ENCODE data around the gene ATP10A. TPM values are rescaled to one million over a fixed set of nuclear protein-coding genes. Genes with fewer than 3 reads are reported as not detected.
A peak's percentile ranks its signal among the peaks of the same experiment; 100 is the strongest.

The ATP10A gene
- total RNA-seq, 2 donors from 2014 or later: 5.6 to 14.3 TPM

DNA sequence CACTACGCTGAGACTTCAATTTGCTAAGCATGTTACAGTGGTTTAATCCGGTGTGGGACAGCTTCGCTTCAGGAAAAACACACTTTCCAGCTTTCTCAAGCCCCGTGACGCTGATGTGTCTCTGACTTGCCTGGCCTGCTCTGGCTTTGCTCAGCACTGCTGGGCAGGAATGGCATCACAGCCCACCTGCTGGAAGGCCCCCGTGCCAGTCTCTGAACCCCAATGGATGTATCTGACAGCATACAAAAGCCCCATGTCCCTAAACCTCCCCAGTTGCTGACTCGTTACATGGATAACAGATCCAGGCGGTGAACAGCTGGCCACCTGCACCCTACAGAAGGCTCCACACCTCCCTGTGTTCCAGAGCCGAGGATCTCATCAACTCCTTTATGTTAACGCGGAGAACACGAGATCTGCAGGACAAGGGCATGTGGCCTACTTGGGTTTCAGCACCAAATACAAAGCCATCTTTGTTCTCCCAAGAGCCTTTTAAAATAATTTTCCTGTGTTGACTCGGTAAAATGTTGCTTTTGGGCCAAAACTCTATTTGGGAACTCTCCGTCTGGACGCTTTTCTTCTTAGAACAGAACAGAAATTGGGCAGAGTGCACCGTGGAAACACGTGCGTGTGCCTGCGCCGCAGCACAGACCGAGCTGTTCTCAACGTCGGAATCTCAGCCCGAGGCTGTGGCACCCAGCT, 61.4 kb downstream of the ATP10A start:
- DNase-seq (ENCODE audit: low spot score): no peak
- intact Hi-C loops (cut with DNase I): no loop called here
- H3K27me3 ChIP-seq (replicated peaks; ENCODE audit: insufficient read depth): no peaks in the 10 kb centered on the region
- H3K36me3 ChIP-seq: no peaks in the 10 kb centered on the region
- H3K4me3 ChIP-seq: no peak overlapping the region
- H3K27ac ChIP-seq: no peak overlapping the region
- TF ChIP-seq, protein P1, sequence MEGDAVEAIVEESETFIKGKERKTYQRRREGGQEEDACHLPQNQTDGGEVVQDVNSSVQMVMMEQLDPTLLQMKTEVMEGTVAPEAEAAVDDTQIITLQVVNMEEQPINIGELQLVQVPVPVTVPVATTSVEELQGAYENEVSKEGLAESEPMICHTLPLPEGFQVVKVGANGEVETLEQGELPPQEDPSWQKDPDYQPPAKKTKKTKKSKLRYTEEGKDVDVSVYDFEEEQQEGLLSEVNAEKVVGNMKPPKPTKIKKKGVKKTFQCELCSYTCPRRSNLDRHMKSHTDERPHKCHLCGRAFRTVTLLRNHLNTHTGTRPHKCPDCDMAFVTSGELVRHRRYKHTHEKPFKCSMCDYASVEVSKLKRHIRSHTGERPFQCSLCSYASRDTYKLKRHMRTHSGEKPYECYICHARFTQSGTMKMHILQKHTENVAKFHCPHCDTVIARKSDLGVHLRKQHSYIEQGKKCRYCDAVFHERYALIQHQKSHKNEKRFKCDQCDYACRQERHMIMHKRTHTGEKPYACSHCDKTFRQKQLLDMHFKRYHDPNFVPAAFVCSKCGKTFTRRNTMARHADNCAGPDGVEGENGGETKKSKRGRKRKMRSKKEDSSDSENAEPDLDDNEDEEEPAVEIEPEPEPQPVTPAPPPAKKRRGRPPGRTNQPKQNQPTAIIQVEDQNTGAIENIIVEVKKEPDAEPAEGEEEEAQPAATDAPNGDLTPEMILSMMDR (IDR thresholded peaks at IDR 0.05): no peak
- TF ChIP-seq POLR2AphosphoS5 (IDR thresholded peaks at IDR 0.05): peak; percentile 7
- no peaks in the 10 kb centered on the region for H3K4me1 ChIP-seq (replicated peaks)
- no peaks in the 10 kb centered on the region for H3K9me3 ChIP-seq
- 48% methylated on average over 24 of the region's 24 CpGs for WGBS

DNA sequence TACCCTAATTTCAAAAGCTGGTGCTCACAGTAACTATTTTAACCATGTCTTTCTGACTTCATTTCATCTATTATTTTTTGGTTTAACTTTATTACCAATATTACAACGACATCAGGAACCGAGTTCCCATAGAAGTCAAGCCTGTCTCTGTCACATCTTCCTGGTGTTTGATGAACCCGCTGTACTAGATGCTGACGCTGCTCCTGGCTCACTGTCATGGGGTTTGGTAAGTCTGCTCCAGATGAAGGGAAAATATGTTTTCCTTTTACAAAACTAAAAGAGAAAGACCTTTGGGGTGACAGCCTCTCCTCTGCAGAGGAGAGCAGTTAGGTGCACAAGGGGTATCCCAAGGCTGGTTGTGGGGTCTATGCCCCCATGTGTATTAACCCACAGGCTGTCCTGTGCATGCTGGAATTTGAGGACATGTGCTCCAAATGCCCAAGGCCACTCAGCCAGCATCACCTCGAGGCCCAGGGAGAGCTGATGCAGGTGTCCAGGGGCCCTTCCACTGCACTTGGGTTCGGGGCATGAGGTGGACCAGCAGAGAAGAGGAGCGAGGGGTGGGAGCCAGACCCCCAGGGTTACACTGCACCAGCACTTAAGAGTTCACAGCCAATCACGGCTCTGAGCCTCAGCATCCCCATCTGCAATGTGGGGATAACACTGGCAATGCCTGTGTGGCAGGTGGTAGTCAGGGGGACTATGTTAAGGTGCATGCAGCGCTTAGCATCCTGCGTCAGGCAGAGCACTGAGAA, 62.2 kb downstream of the ATP10A start:
- no peak overlapping the region for H3K4me3 ChIP-seq
- intact Hi-C loops (cut with DNase I): no loop called here
- WGBS: 88% methylated on average over 10 of the region's 10 CpGs
- no peak for DNase-seq (ENCODE audit: low spot score)
- TF ChIP-seq POLR2AphosphoS5 (IDR thresholded peaks at IDR 0.05) (no peak), POLR2A (IDR thresholded peaks at IDR 0.05) (no peak)
- TF ChIP-seq, protein P1 (IDR thresholded peaks at IDR 0.05): no peak
- no peaks in the 10 kb centered on the region for H3K36me3 ChIP-seq
- H3K9me3 ChIP-seq: no peaks in the 10 kb centered on the region
- H3K4me1 ChIP-seq (replicated peaks): no peaks in the 10 kb centered on the region
- H3K27me3 ChIP-seq (replicated peaks; ENCODE audit: insufficient read depth): no peaks in the 10 kb centered on the region
- H3K27ac ChIP-seq: no peak overlapping the region

DNA sequence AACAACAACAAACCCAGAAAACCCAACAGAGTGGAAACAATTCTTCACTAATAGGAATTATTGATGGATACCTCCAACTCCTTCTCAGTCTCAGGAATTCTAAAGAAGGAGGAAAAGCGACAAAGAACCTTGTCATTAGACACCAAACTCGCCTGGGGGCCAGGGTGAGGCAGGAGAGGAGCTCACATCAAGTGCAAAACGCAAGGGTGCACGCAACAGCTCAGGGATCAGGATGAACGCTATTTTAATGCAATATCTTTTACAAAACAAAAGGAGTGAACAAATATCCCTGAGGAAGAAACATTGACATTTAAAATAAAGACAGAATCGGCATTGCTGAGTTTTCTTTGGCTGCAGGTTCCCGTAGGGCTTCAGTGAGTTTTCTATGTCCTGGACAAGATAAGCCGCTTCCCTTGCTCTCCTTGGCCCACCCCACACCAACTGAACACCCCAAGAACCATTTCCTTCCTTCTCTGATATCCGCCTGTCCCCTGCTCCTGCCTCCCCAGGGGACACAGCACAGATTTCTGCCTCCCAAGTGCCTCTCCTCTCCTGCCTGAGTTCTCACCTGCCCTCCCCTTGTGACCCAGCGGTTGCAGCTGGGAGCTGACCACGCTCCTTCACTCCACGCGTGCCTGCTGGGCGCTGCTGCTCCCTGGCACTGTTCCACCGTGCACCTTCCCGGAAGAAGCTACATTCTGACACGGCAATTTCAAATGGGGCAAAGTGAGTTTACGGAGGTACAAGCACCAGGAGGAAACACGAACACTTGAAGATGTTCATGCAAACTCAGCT, 63.0 kb downstream of the ATP10A start:
- H3K36me3 ChIP-seq: no peaks in the 10 kb centered on the region

DNA sequence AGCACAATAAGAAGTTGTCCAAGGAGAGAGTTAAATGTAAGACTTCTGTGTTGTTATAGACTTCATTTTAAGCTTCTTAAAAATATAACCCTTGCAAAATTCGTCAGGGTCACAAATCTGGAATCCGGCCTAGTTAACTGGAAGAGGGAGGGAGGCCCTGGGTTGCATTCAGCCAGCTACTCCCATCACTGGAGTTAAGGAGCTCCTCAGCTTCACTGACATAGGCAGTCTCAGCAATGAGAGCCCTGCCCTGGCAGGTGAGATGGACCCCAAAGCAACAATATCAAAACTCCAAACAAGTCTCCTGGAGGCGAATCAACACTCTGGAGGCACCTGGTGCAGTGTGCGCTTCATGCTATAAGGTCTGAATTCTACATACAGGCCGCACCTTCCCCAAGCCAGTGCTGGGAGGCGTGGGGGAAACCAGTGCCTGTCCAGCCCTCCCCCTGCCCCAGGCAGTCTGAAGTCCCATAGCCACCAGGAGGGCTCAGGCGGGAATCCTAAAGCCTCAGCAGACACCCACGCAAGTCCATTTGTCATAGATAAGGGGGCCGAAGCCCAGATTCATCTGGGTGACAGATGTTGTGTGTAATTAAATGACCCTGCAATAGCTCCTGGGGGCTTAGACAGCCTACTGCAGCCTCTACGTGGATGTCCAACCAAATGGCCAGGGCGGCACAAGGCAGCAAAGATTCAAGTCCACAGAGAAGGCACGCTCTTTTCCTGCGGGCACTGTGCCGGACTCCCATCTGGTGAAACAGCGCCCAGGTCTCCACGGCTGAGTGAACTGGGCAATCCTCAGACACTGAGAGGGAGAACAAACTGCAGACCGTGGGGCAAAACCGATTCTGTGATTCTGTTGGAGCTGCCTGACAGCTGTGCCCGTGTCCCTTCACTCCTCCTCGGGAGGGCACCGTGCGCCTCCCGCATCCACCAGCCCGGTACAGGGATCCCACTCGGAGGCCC, 64.9 kb downstream of the ATP10A start:
- no peaks in the 10 kb centered on the region for H3K27me3 ChIP-seq (replicated peaks; ENCODE audit: insufficient read depth)
- H3K27ac ChIP-seq: no peak overlapping the region
- DNase-seq (ENCODE audit: low spot score): no peak
- no peaks in the 10 kb centered on the region for H3K4me1 ChIP-seq (replicated peaks)
- H3K9me3 ChIP-seq: no peaks in the 10 kb centered on the region
- intact Hi-C loops (cut with DNase I): no loop called here
- no peak for TF ChIP-seq POLR2A (IDR thresholded peaks at IDR 0.05)
- TF ChIP-seq POLR2AphosphoS5 (IDR thresholded peaks at IDR 0.05): no peak
- TF ChIP-seq, protein P1 (IDR thresholded peaks at IDR 0.05): no peak
- no peaks in the 10 kb centered on the region for H3K36me3 ChIP-seq
- no peak overlapping the region for H3K4me3 ChIP-seq
- WGBS: 88% methylated on average over 25 of the region's 25 CpGs

More for the DNA sequence above, 63.0 kb downstream of the ATP10A start:
- Histone ChIP-seq H3K27me3 (replicated peaks; ENCODE audit: insufficient read depth) (no peaks in the 10 kb centered on the region), H3K9me3 (no peaks in the 10 kb centered on the region), H3K4me3 (no peak overlapping the region), H3K27ac (no peak overlapping the region), H3K4me1 (replicated peaks) (no peaks in the 10 kb centered on the region)
- 79% methylated on average over 19 of the region's 19 CpGs for WGBS
- TF ChIP-seq POLR2A (IDR thresholded peaks at IDR 0.05) (no peak), POLR2AphosphoS5 (IDR thresholded peaks at IDR 0.05) (no peak)
- TF ChIP-seq, protein P1 (IDR thresholded peaks at IDR 0.05): no peak
- intact Hi-C loops (cut with DNase I): no loop called here
- DNase-seq (ENCODE audit: low spot score): no peak
